Colonic mucosa (tissue), 4 donors: ENCODE results near the gene RNF214. TPM values are rescaled to one million over a fixed set of nuclear protein-coding genes. Genes with fewer than 3 reads are reported as not detected.
A peak's percentile ranks its signal among the peaks of the same experiment; 100 is the strongest.

Experiments
- DNase-seq: peaks from one replicate; pipeline ENCODE4 v3.0.0-alpha.2; 2020
- H3K27ac ChIP-seq: fragments of 200-600 bp; one replicate; pipeline ENCODE4 v1.8.0; 2021
- H3K27me3 ChIP-seq: fragments of 200-600 bp; one replicate; pipeline ENCODE4 v1.8.0; 2021
- H3K36me3 ChIP-seq: fragments of 200-600 bp; one replicate; pipeline ENCODE4 v1.8.0; 2021
- H3K4me1 ChIP-seq: fragments of 200-600 bp; one replicate; pipeline ENCODE4 v1.8.0; 2021; ENCODE audit warnings: mild to moderate bottlenecking
- H3K4me3 ChIP-seq: fragments of 200-600 bp; one replicate; pipeline ENCODE4 v1.8.0; 2021
- H3K9ac ChIP-seq, 2 donors: one replicate each; pipeline ENCODE4 v1.7.0; 2013; ENCODE audit warnings: control low read depth in 2 of 2, low read depth in 2 of 2, low read length in 2 of 2
- H3K9me3 ChIP-seq: fragments of 200-600 bp; one replicate; pipeline ENCODE4 v1.8.0; 2021
- intact Hi-C: fragments of 100-400 bp; cut with DNase I; formaldehyde crosslinking; loops from one replicate; pipeline ENCODE4 v1.14.1; 2022
- total RNA-seq, 2 donors: library from RNA; stranded (reverse); fragmentation: NEBNext Ultra II Directional in 1 of 2; extraction: Animal tissue kit (Norgen Biotek cat#: 25700) in 1 of 2; gene quantifications; one replicate each; pipeline ENCODE4 v1.2.1, GENCODE V29; 2021
- TF ChIP-seq, protein P1 (sequence below): fragments of 200-600 bp; IDR thresholded peaks from one replicate; pipeline ENCODE4 v1.8.0; 2022; ENCODE audit warnings: antibody characterized with exemption, mild to moderate bottlenecking
- donor health status: healthy.
- donor health status: DM: no; HTN: no; CAD: no.
- donor health status: DM: no; HTN: no; CAD: no.

Gene RNF214
- total RNA-seq, 2 donors from 2014 or later, result 20.0 to 20.3 TPM

DNA sequence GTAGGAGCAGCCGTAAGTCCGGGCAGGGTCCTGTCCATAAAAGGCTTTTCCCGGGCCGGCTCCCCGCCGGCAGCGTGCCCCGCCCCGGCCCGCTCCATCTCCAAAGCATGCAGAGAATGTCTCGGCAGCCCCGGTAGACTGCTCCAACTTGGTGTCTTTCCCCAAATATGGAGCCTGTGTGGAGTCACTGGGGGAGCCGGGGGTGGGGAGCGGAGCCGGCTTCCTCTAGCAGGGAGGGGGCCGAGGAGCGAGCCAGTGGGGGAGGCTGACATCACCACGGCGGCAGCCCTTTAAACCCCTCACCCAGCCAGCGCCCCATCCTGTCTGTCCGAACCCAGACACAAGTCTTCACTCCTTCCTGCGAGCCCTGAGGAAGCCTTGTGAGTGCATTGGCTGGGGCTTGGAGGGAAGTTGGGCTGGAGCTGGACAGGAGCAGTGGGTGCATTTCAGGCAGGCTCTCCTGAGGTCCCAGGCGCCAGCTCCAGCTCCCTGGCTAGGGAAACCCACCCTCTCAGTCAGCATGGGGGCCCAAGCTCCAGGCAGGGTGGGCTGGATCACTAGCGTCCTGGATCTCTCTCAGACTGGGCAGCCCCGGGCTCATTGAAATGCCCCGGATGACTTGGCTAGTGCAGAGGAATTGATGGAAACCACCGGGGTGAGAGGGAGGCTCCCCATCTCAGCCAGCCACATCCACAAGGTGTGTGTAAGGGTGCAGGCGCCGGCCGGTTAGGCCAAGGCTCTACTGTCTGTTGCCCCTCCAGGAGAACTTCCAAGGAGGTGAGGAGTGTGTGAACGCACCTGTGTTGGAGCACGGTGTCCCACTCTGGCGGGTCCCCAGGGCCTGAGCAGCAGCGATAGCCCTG, 33.2 kb upstream of the RNF214 start, which contains the start of gene TAGLN:
Gene TAGLN, plus strand, starts transcription at position 318 of the 863 bp plus-strand sequence. CDS start 3,644 bp downstream, outside the sequence.
- H3K9ac ChIP-seq, result peak within 1 kb of the TSS; percentile 74 to 77
- intact Hi-C loops, result no loop called here
- peak within 1 kb of the TSS; percentile 71 for H3K27ac ChIP-seq
- no peaks in the 10 kb centered on the region for H3K27me3 ChIP-seq
- peak; percentile 55 for DNase-seq
- H3K36me3 ChIP-seq, result no peaks in the 10 kb centered on the region
- TF ChIP-seq, protein P1, sequence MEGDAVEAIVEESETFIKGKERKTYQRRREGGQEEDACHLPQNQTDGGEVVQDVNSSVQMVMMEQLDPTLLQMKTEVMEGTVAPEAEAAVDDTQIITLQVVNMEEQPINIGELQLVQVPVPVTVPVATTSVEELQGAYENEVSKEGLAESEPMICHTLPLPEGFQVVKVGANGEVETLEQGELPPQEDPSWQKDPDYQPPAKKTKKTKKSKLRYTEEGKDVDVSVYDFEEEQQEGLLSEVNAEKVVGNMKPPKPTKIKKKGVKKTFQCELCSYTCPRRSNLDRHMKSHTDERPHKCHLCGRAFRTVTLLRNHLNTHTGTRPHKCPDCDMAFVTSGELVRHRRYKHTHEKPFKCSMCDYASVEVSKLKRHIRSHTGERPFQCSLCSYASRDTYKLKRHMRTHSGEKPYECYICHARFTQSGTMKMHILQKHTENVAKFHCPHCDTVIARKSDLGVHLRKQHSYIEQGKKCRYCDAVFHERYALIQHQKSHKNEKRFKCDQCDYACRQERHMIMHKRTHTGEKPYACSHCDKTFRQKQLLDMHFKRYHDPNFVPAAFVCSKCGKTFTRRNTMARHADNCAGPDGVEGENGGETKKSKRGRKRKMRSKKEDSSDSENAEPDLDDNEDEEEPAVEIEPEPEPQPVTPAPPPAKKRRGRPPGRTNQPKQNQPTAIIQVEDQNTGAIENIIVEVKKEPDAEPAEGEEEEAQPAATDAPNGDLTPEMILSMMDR, result no peak
- H3K4me1 ChIP-seq, result peaks cover 8% of the 10 kb centered on the region
- no peaks in the 10 kb centered on the region for H3K9me3 ChIP-seq
- H3K4me3 ChIP-seq, result peak within 1 kb of the TSS; percentile 33

DNA sequence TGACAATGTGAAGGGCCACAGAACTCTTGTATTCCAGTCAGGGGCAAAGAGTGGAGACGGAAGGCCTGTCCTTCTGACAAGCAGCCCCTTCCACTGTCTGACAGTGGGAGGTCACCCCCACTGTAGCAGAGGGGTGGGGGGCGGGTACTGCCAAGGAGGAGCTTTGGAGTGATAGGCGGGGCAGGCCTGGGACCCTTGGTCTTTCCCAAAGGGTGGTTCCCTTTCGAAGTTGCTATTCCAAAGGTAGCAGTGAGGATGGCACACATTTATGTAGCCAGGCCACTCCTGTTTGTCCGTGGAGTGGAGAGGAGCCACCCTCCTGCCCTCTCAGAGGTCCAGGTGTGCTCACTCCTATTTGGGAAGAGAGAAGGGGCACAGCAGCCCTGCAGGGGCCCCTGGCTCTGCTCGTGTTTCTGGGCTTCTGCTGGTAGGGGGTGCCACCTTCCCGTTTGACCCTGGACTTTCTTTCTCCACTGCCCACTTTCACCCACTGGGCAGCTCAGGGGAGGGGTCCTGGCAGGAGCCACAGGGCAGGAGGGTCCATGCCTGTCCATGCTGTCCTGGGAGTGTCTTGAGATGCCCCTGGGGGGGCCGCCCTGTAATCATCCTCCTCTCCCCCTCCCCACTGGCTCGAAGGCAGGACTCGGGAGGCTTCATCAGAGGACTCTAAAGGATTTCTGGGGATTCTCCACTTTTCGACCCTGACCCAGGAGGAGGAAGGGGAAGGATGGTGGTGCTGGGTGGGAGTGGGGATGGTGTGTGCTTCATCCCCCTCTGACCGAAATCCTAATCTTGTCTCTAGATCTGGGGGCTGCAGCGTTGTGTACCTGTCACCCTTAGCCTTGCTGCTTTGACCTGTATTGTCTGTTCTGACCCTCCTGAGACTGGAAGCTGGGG, 32.3 kb upstream of the RNF214 start:
- H3K4me3 ChIP-seq, result peak overlapping the region; percentile 33
- H3K4me1 ChIP-seq, result peaks cover 8% of the 10 kb centered on the region
- no peak for DNase-seq
- peak overlapping the region; percentile 74 to 77 for H3K9ac ChIP-seq
- TF ChIP-seq, protein P1, result no peak
- no peaks in the 10 kb centered on the region for H3K27me3 ChIP-seq
- peak overlapping the region; percentile 71 for H3K27ac ChIP-seq
- H3K36me3 ChIP-seq, result no peaks in the 10 kb centered on the region
- no peaks in the 10 kb centered on the region for H3K9me3 ChIP-seq
- intact Hi-C loops, result no loop called here

DNA sequence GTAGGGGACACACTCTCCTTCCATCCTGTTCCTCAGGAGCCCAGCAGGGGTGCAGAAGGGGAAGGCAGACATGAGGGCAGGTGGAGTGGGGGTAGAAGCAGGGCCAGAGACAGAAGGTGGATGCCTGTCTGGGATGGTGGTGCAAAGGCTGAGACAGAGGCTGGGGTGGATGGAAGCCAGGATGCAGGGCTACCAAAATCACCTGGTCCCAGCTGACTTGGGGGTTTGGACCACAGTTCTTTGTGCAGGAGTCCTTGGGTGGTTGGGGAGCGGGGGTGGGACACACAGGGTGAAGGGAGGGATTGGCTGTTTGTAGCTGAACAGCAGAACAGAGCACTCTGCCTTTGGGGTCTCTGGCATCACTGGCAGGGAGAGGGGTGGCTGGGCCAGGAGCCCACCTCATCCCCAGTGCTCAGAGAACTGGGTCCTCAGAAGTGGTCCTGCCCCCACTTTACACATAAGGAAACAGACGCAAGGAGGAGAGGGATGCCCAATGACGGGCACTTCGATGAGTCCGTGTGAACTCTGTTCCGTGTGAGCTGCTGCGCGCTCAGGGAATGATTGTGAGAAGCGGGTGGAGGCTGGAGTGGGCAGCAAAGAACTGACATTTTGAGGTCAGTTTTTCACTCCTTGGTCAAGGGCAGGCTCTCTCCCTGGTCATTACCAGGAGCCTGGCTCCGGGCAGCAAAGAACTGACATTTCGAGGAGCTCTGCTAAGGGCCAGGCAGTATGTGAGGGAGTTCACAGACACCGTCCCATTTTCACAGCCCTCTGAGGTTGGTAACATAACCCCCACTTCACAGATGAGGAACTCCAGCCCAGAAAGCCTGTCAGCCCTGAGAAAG, 31.4 kb upstream of the RNF214 start:
- no peak for DNase-seq
- no peaks in the 10 kb centered on the region for H3K9me3 ChIP-seq
- peaks cover 8% of the 10 kb centered on the region for H3K4me1 ChIP-seq
- intact Hi-C loops, result no loop called here
- TF ChIP-seq, protein P1, result no peak
- H3K4me3 ChIP-seq, result peak overlapping the region; percentile 33
- H3K36me3 ChIP-seq, result no peaks in the 10 kb centered on the region
- H3K9ac ChIP-seq, result peak overlapping the region; percentile 60 to 74
- peak overlapping the region; percentile 71 for H3K27ac ChIP-seq
- H3K27me3 ChIP-seq, result no peaks in the 10 kb centered on the region

DNA sequence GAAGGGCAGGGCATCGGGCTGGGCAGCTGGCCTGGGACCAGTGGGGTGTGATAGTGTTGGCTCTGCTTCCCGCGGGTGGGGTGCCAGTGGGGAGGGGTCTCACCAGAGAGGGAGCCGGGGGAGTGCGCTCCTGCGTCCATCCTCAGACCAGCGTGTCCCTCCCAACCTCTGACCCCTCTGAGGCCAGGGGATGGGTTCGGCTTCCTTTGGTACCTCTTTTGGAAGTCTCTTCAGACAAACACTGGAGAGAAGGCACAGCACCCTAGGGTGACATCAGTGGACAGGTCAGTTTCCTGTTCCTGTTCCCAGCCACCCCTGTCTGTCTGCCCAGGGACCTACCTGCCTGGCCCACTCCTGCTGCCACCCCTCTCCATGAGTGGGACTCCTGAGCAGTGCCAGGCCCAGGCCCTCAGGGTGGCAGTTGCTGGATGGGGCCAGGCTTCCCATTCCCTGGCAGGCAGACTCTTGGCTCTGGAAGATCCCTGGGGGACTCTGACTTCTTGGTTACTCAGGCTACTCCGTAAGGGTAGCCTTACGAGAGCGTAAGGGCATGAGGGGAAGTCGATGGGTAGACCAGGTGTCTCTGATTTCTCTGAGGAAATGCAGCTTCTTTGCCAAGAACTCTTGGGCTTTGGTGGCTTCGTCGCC, 30.7 kb upstream of the RNF214 start:
- Histone ChIP-seq H3K9me3 (no peaks in the 10 kb centered on the region), H3K27ac (peak overlapping the region; percentile 71), H3K9ac (peak overlapping the region; percentile 56 to 74), H3K36me3 (no peaks in the 10 kb centered on the region), H3K4me3 (peak overlapping the region; percentile 33), H3K4me1 (peaks cover 8% of the 10 kb centered on the region), H3K27me3 (no peaks in the 10 kb centered on the region)
- no peak for DNase-seq
- TF ChIP-seq, protein P1, result no peak
- intact Hi-C loops, result no loop called here
